ENCODE data around the gene REG4.

DNA sequence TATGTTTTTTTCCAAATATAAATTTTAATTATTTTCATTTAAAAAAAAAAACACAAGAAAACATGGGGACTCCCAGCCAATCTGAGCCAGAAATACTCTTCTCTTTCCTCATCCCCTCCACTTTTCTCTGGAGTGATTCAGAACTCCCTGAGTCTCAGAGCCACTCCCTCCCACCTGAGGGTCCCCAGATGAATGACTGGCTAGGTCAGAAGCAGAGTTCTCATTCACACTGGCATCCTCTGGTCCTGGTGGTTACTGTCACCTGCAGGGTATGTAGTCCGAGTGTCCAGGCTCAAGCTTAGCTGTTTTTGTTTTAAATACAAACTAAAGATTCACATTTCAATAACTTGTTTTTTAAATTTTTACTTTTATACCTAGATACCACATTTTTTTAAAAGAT lies 48.9 kb downstream of the REG4 start:
- TF ChIP-seq, protein P1, sequence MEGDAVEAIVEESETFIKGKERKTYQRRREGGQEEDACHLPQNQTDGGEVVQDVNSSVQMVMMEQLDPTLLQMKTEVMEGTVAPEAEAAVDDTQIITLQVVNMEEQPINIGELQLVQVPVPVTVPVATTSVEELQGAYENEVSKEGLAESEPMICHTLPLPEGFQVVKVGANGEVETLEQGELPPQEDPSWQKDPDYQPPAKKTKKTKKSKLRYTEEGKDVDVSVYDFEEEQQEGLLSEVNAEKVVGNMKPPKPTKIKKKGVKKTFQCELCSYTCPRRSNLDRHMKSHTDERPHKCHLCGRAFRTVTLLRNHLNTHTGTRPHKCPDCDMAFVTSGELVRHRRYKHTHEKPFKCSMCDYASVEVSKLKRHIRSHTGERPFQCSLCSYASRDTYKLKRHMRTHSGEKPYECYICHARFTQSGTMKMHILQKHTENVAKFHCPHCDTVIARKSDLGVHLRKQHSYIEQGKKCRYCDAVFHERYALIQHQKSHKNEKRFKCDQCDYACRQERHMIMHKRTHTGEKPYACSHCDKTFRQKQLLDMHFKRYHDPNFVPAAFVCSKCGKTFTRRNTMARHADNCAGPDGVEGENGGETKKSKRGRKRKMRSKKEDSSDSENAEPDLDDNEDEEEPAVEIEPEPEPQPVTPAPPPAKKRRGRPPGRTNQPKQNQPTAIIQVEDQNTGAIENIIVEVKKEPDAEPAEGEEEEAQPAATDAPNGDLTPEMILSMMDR (IDR thresholded peaks at IDR 0.05 in 2 of 3, conservative IDR thresholded peaks at IDR 0.05 in 1 of 3; ENCODE audit: borderline replicate concordance in 1 of 3, insufficient read depth in 1 of 3, low read depth in 2 of 3, low read length in 2 of 3), result no peak
- TF ChIP-seq JUND (IDR thresholded peaks at IDR 0.05), result no peak
- TF ChIP-seq POLR2A (IDR thresholded peaks at IDR 0.05; ENCODE audit: borderline replicate concordance, extremely low read depth, insufficient read depth, insufficient read length), result no peak
- TF ChIP-seq FOSL1 (IDR thresholded peaks at IDR 0.05; ENCODE audit: low read depth), result no peak
- TF ChIP-seq YY1 (IDR thresholded peaks at IDR 0.05; ENCODE audit: extremely low read depth, insufficient replicate concordance, low read depth, low read length), result no peak
- TF ChIP-seq SIN3A (IDR thresholded peaks at IDR 0.05; ENCODE audit: low read depth), result no peak
- TF ChIP-seq ZFX (IDR thresholded peaks at IDR 0.05), result no peak
- TF ChIP-seq, protein P2, sequence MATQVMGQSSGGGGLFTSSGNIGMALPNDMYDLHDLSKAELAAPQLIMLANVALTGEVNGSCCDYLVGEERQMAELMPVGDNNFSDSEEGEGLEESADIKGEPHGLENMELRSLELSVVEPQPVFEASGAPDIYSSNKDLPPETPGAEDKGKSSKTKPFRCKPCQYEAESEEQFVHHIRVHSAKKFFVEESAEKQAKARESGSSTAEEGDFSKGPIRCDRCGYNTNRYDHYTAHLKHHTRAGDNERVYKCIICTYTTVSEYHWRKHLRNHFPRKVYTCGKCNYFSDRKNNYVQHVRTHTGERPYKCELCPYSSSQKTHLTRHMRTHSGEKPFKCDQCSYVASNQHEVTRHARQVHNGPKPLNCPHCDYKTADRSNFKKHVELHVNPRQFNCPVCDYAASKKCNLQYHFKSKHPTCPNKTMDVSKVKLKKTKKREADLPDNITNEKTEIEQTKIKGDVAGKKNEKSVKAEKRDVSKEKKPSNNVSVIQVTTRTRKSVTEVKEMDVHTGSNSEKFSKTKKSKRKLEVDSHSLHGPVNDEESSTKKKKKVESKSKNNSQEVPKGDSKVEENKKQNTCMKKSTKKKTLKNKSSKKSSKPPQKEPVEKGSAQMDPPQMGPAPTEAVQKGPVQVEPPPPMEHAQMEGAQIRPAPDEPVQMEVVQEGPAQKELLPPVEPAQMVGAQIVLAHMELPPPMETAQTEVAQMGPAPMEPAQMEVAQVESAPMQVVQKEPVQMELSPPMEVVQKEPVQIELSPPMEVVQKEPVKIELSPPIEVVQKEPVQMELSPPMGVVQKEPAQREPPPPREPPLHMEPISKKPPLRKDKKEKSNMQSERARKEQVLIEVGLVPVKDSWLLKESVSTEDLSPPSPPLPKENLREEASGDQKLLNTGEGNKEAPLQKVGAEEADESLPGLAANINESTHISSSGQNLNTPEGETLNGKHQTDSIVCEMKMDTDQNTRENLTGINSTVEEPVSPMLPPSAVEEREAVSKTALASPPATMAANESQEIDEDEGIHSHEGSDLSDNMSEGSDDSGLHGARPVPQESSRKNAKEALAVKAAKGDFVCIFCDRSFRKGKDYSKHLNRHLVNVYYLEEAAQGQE (IDR thresholded peaks at IDR 0.05; ENCODE audit: low read depth), result no peak
- no peak for TF ChIP-seq RAD21 (IDR thresholded peaks at IDR 0.05; ENCODE audit: low read depth)
- no peak for TF ChIP-seq POLR2AphosphoS5 (IDR thresholded peaks at IDR 0.05; ENCODE audit: low read depth, low read length)
- TF ChIP-seq, protein P3, sequence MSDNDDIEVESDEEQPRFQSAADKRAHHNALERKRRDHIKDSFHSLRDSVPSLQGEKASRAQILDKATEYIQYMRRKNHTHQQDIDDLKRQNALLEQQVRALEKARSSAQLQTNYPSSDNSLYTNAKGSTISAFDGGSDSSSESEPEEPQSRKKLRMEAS (IDR thresholded peaks at IDR 0.05), result no peak

Data from HCT116 (cell line).